SU-DHL-6 (cell line): ENCODE data around the gene COBL.
A peak's percentile ranks its signal among the peaks of the same experiment; 100 is the strongest.

Experiments used
- H2AFZ ChIP-seq: fragments of 200-600 bp; sonication (generic); 2 replicates; pipeline ENCODE4 v1.6.1; 2014; ENCODE audit warnings: low read depth, mild to moderate bottlenecking, moderate library complexity, mixed read lengths, antibody characterized with exemption, low read length; ENCODE audit not compliant: severe bottlenecking
- H3F3A ChIP-seq: fragments of 200-600 bp; shearing (Covaris generic); 2 replicates; pipeline ENCODE4 v1.6.0; 2016; ENCODE audit warnings: antibody characterized with exemption, mild to moderate bottlenecking; ENCODE audit not compliant: insufficient read depth
- H3K27ac ChIP-seq: fragments of 200-600 bp; sonication (generic); 2 replicates; pipeline ENCODE4 v1.5.1; 2016; ENCODE audit warnings: low read depth, mild to moderate bottlenecking, low read length, moderate library complexity, mixed read lengths
- H3K27me3 ChIP-seq: fragments of 200-600 bp; sonication (generic), shearing (Covaris generic); 2 replicates; pipeline ENCODE4 v1.6.0; 2014; ENCODE audit warnings: mild to moderate bottlenecking, low read length
- H3K36me3 ChIP-seq: fragments of 200-600 bp; sonication (generic); 2 replicates; pipeline ENCODE4 v1.6.1; 2014; ENCODE audit warnings: mild to moderate bottlenecking, low read length, mixed read lengths
- H3K4me2 ChIP-seq: fragments of 300-600, 200-600 bp; shearing (Covaris generic), sonication (generic); 2 replicates; pipeline ENCODE4 v1.6.0; 2014; ENCODE audit warnings: low read length, low read depth, mild to moderate bottlenecking; ENCODE audit not compliant: poor library complexity, severe bottlenecking
- H3K4me3 ChIP-seq: fragments of 200-600 bp; sonication (generic); 2 replicates; pipeline ENCODE4 v1.5.1; 2014; ENCODE audit warnings: antibody characterized with exemption, low read length, mild to moderate bottlenecking, mixed read lengths; ENCODE audit not compliant: insufficient read depth, poor library complexity, severe bottlenecking
- H3K79me2 ChIP-seq: fragments of 200-600 bp; sonication (generic); 2 replicates; pipeline ENCODE4 v1.6.1; 2014; ENCODE audit warnings: mild to moderate bottlenecking, low read length, moderate library complexity; ENCODE audit not compliant: insufficient read depth
- H3K9ac ChIP-seq: fragments of 200-600 bp; sonication (generic); 2 replicates; pipeline ENCODE4 v1.7.0; 2014; ENCODE audit warnings: mild to moderate bottlenecking, low read length
- H3K9me2 ChIP-seq: fragments of 200-600 bp; sonication (generic); replicated peaks from 2 replicates; pipeline ENCODE4 v1.6.1; 2014; ENCODE audit warnings: low read length; ENCODE audit not compliant: insufficient read depth
- H3K9me3 ChIP-seq: fragments of 200-600 bp; sonication (generic); 2 replicates; pipeline ENCODE4 v1.6.1; 2014; ENCODE audit warnings: low read length, mixed read lengths; ENCODE audit not compliant: insufficient read depth
- H4K20me1 ChIP-seq: fragments of 200-600 bp; sonication (generic); 2 replicates; pipeline ENCODE4 v1.6.1; 2014; ENCODE audit warnings: low read depth, mild to moderate bottlenecking, antibody characterized with exemption, low read length, moderate library complexity, mixed read lengths
- EZH2phosphoT487 ChIP-seq: fragments of 200-600 bp; sonication (generic), shearing (Covaris generic); conservative IDR thresholded peaks from 2 replicates; pipeline ENCODE4 v1.6.1; 2018; ENCODE audit warnings: mild to moderate bottlenecking, antibody characterized with exemption, low read length, moderate library complexity, mixed read lengths
- TF ChIP-seq, protein P1 (sequence below): fragments of 200-600 bp; sonication (generic); IDR thresholded peaks from one replicate; pipeline ENCODE4 v1.5.1; 2017; ENCODE audit warnings: antibody characterized with exemption, mild to moderate bottlenecking, low read length, moderate library complexity; ENCODE audit not compliant: insufficient read depth, poor library complexity, severe bottlenecking

COBL gene

DNA sequence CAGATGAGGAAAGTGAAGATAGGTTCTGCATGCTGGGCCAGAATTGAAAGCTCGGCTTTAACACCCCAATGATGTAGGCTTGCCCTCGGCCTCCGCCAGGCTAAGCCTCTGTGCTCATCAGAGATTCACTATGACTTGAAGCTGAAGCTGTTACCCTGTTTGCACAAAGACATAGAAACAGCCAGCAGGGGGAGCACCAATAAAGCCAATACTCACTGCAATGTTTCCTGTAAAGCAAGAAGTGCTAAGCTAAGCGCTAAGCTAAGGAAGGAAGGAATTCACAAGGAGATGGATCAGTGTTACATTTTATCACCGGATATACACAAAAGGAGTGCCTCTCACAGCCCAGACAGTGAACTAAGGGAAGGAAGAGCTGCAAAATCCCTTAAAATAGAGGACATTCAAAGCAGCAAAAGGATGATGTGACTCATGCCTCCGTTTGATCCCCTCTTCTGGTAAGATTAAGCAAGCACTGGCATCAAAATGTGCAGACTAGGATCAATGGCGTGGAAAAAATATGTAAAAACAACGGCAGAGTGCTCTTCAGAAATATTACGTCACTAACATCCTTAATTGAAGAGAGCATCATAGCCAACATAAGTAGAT is 153.8 kb downstream of the COBL start:
- Histone ChIP-seq H3K4me2 (no peak overlapping the region), H3K4me3 (no peak overlapping the region), H3K9me2 (no peaks in the 10 kb centered on the region), H3F3A (no peaks in the 10 kb centered on the region), H4K20me1 (no peaks in the 10 kb centered on the region), H3K9me3 (no peaks in the 10 kb centered on the region), H3K79me2 (no peaks in the 10 kb centered on the region), H2AFZ (no peak overlapping the region), H3K36me3 (no peaks in the 10 kb centered on the region), H3K9ac (no peak overlapping the region), H3K27ac (no peak overlapping the region), H3K27me3 (no peaks in the 10 kb centered on the region)
- no peak for TF ChIP-seq EZH2phosphoT487
- TF ChIP-seq, protein P1, sequence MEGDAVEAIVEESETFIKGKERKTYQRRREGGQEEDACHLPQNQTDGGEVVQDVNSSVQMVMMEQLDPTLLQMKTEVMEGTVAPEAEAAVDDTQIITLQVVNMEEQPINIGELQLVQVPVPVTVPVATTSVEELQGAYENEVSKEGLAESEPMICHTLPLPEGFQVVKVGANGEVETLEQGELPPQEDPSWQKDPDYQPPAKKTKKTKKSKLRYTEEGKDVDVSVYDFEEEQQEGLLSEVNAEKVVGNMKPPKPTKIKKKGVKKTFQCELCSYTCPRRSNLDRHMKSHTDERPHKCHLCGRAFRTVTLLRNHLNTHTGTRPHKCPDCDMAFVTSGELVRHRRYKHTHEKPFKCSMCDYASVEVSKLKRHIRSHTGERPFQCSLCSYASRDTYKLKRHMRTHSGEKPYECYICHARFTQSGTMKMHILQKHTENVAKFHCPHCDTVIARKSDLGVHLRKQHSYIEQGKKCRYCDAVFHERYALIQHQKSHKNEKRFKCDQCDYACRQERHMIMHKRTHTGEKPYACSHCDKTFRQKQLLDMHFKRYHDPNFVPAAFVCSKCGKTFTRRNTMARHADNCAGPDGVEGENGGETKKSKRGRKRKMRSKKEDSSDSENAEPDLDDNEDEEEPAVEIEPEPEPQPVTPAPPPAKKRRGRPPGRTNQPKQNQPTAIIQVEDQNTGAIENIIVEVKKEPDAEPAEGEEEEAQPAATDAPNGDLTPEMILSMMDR = peak; percentile 97

DNA sequence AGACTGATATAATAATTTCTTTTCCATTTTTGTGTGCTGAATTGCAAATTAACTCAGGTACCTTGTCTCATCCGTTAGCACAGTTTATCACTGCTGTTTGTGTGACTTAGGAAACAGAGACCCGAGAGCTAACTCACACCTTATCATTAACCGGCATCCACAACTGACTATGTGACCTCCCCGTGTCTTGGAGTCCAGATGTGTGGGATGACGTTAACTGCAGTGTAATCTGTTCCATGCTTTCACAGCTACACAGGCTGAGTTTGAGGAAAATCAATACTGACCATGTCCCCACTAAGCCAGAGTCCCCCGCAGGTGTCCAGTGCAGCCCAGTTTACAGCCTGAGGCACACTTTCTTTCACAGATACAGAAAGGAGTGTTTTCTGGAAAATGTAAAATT is 154.7 kb downstream of the COBL start:
- TF ChIP-seq, protein P1 = no peak
- TF ChIP-seq EZH2phosphoT487 = no peak
- Histone ChIP-seq H3K79me2 (no peaks in the 10 kb centered on the region), H2AFZ (no peak overlapping the region), H3K36me3 (no peaks in the 10 kb centered on the region), H4K20me1 (no peaks in the 10 kb centered on the region), H3K9ac (no peak overlapping the region), H3K4me2 (no peak overlapping the region), H3K27ac (no peak overlapping the region), H3K9me3 (no peaks in the 10 kb centered on the region), H3K9me2 (no peaks in the 10 kb centered on the region), H3K27me3 (no peaks in the 10 kb centered on the region), H3F3A (no peaks in the 10 kb centered on the region), H3K4me3 (no peak overlapping the region)

DNA sequence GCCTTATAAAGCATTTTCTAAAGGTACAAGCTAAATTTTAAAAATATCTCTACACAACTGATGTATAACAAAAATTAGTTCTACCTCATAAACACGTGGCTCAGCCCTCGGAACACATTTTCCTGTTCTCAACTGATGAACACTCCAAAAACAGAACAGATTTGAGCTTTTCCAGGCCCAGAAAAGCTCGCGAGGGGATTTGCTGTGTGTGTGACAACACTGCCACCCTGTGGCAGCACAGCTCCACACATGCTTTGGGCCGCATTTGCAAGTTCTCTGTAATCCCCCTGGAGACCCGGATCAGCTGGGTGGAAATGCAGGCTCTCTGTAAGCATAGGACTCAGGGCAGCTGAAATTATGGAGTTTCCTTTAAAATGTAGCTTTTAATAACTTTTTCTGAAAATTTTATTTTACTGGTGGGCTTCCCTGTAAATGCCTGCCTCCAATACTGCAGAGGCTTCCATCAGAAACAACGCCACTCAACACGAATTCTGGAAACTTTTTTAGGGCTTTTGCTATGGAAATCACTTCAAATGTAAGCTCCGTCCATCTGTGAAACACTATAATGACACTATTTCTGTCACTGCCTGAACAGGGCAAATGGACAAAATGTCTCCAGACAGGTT is 155.5 kb downstream of the COBL start:
- Histone ChIP-seq H3K9me2 (no peaks in the 10 kb centered on the region), H3K27me3 (no peaks in the 10 kb centered on the region), H3K9ac (no peak overlapping the region), H2AFZ (no peak overlapping the region), H3F3A (no peaks in the 10 kb centered on the region), H3K27ac (no peak overlapping the region), H3K4me3 (no peak overlapping the region), H3K9me3 (no peaks in the 10 kb centered on the region), H4K20me1 (no peaks in the 10 kb centered on the region), H3K36me3 (no peaks in the 10 kb centered on the region), H3K4me2 (no peak overlapping the region), H3K79me2 (no peaks in the 10 kb centered on the region)
- TF ChIP-seq, protein P1 = peak; percentile 94
- no peak for TF ChIP-seq EZH2phosphoT487
